NCI-H1417 (cell line): ENCODE results near the gene OVCA2.

Source experiments
- DNase-seq, 3 experiments: peaks; one replicate each; lab custom pipeline; 2025; lab: John Stamatoyannopoulos, UW

Gene OVCA2

GRCh38 chr17:2086306-2086705 is 44.5 kb downstream of the OVCA2 start:
- DNase-seq: no peak

- no peak for DNase-seq
Observed at GRCh38 chr17:2087597-2088211, 45.9 kb downstream of the OVCA2 start.

- no peak for DNase-seq
Observed at GRCh38 chr17:2089021-2089422, 47.2 kb downstream of the OVCA2 start.

- no peak for DNase-seq
Observed at GRCh38 chr17:2090210-2090641, 48.4 kb downstream of the OVCA2 start.

- no peak for DNase-seq
Observed at GRCh38 chr17:2090804-2091534, 49.1 kb downstream of the OVCA2 start.

GRCh38 chr17:2092253-2092652 is 50.4 kb downstream of the OVCA2 start:
- DNase-seq: no peak
